Measurements from ENCODE around the gene LOC101059915.
"Not testable (repeated sequence)": the region's sequence is repeated elsewhere in the genome, so short reads cannot be mapped to it uniquely, and the experiment has no call there.

LOC101059915 gene

GRCh38 chrX:71644406-71644805 is 22.9 kb upstream of the LOC101059915 start:
- FAIRE-seq = not testable (repeated sequence)

DNA sequence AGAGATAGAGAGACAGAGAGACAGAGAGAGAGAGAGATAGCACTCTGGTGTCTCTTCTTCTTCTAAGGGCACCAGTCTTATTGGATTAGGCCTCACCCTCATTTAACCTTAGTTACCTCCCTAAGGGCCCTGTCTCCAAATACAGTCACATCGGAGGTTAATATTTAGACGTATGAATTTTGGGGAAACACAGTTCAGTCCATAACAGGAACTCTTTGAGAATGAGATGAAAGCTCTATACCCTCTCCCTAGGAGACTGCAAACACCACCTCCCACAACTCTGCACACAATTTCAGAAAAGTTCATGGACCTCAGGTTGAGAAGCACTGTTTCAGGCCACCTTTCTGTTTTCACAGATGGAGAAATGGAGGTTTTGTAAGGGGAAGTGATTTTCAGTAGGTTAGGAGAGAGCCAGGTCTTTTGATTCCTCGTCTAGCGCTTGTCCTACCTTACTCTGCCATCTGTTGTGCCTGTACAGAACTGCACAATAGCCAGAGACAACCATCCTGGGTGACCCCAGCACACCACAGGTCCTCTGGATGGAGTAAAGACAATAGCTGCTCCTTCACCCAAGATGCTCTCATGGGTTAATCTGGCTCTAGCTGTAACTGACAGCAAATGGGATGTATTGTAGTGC is 16.9 kb upstream of the LOC101059915 start:
- FAIRE-seq = no peak

- FAIRE-seq = peak; percentile 91
Measured at GRCh38 chrX:71652405-71652804, 14.9 kb upstream of the LOC101059915 start.

DNA sequence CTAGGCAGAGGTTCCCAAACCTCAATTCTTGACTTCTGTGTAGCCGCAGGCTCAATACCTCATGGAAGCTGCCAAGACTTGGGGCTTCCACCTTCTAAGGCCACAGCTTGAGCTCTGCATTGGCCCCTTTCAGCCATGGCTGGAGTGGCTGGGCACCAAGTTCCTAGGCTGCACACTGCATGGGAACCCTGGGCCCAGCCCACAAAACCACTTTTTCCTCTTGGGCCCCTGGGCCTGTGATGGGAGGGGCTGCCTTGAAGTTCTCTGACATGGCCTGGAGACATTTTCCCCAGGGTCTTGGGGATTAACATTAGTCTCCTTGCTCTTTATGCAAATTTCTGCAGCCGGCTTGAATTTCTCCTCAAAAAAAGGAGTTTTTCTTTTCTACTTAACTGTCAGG is 14.0 kb upstream of the LOC101059915 start:
- FAIRE-seq = no peak

DNA sequence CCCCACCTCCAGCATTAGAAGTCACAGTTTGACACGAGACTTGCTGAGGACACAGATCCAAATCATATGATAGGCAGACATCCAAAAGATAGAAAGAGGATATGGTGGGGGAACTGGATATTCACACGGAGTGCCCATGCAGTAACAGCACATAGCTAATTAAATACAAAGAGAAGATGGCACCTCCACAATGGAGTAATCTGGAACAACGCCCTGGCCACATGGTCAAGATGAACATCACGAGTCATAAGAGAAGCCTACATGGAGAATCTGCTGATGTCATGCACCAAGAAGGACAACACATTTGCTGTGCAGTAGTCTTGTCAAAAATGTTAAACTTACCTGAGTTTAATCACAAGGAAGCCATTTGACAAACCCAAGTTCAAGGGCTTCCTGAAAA is 10.1 kb upstream of the LOC101059915 start:
- FAIRE-seq = no peak

DNA sequence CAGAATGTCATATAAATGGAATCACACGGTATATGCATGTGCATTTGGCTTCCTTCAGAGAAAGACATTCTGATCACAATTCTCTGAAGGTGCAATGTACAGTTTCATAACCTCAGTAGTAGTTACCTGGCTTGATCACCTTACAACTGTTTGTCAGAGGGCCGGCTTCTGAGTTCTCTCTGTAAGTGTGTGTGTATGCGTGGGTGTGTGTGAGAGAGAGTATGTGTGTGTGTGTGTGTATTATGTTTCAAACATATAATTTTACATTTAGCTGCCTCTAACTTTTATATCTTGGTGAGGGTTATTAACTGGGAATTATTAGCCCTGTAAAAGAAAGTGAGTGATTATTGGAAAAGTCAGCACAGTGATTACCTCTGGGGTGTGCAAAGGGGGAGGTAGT is 8.0 kb upstream of the LOC101059915 start:
- no peak for FAIRE-seq

DNA sequence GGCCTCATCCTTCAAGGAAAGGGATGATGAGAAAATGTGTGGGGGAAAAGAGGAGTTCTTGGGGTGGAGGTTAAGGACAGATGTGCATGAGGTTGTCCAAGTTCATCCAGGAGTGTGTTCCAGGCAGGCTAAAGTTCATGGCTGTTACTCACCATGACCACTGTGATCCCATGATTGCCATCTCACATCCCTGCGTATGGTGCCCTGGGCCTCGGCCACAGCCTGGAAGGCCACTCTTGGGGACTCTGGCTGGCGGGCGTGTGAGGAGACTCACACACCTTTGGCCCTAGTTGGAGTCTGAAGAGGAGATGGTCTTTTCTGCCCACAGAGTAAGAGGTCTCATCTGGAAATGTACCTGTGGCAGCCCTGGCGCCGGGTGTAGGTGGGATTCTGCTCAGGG is 7.4 kb upstream of the LOC101059915 start:
- FAIRE-seq = no peak

DNA sequence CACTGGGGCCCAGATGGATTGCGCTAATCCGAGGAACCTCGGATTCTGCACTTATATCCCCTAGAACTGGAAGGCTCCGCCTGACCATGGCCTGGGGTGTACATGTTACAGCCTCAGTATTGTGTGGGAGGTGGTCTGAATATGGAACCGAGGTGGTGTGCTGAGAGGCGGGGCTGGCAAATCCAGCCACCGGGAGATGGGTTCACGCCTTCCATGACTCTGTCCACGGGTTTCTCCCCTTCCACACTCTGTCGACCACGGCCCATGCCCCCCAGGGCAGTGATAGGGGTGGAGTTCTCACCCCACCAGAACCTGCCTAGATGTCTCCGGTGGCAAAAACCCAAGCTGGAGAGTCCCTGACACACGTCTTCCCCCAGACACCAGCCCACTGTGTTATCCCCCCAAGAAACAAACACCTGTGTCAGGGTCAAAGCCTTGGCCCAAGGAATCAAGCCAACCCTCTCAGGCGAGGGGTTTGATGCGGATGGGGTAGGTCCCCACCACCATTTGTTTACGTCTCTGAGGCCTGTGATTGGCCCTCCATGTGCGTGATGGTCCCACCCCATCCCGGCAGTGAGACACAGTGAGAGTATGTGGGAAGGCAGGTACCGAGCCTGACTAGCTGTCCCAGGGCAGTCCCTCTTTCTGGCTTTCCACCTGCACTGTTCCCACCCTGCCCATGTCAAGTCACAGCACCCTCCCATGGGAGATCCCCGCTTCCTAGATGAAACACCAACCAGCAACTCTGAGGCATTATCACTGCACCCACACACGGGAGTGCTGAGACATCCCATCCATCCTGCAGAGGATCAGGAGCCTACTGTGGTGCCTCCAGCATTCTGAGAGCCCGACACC is 6.6 kb upstream of the LOC101059915 start:
- no peak for FAIRE-seq

DNA sequence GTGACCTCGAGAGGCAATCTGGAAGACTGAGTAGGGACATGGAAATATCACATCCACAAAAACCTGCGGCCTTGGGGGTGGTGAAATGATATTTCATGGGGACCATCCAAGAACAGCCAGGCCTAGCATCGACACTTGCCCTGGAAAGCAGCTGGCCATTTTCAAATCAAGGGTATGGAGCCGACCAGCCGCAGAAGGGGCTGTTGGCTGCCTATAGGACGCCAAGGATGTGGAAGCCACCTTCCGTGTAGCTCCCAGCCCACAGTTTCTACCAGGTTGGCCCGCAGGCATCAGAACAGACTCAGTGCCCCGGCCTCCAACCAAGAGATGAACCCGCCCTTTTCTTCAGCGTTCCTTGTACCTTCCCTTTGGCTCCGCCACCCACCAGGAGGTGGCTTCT is 5.4 kb upstream of the LOC101059915 start:
- no peak for FAIRE-seq

GRCh38 chrX:71662654-71663053 is 4.7 kb upstream of the LOC101059915 start:
- not testable (repeated sequence) for FAIRE-seq

DNA sequence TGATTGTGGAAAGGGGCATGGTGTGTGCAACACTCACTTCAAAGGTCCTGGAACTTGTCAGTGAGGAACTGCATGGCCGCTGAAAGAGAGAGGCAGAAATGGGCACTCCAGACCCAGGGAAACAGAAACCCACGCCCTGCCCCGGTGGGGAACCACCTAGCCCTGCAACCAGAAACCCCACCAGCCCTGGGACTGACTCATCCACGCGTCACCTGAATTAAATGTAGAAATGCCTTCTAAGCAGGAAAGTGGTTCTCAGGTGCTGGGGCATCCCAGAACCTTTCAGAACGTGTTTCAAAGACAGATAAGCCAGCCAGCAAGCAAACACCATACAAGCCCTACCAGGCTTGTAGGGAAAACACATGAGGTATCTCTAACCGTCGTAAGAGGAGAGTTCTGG is 4.1 kb upstream of the LOC101059915 start:
- not testable (repeated sequence) for FAIRE-seq

DNA sequence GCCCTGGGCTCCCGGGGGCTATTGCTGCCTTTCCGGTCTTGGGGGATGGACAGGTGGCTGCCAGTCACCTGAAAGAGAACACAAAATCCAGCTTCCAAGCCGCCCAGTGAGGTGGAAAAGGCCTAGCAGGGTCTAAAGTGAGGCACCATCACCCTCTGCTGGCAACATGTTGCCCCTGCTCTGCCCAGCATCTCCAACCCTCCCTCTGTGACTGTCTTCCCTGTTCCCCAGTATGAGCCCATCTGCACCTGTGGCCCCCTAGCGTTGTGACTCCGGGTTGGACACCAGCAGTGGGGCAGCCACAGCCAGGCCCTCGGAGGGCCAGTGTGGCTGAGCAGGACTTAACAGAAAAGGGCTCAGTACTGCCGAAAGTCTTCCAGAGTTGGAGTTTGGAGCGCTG is 3.1 kb upstream of the LOC101059915 start:
- FAIRE-seq = not testable (repeated sequence)

- no peak for FAIRE-seq
Measured at GRCh38 chrX:71664889-71665491, 2.4 kb upstream of the LOC101059915 start.

DNA sequence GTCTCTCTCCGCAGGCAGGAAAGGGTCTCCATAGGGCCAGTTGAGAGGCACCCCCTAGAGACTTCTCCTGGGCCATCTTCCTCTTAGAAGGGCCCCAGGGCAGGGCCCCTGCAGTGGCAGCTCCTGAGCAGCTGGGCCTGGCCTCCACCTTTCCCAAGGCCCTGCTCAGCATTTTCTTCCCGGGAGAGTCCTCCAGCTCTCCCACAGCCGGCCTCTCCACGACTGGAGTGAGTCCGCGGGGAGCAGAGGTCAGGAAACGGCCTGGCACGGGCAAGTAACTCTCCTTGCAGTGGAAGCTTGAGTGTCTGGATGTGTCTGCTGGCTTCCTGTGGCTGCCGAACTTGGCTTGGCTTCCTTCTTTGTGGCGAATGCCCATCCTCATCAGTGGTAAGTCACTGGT is 1.6 kb upstream of the LOC101059915 start:
- no peak for FAIRE-seq

DNA sequence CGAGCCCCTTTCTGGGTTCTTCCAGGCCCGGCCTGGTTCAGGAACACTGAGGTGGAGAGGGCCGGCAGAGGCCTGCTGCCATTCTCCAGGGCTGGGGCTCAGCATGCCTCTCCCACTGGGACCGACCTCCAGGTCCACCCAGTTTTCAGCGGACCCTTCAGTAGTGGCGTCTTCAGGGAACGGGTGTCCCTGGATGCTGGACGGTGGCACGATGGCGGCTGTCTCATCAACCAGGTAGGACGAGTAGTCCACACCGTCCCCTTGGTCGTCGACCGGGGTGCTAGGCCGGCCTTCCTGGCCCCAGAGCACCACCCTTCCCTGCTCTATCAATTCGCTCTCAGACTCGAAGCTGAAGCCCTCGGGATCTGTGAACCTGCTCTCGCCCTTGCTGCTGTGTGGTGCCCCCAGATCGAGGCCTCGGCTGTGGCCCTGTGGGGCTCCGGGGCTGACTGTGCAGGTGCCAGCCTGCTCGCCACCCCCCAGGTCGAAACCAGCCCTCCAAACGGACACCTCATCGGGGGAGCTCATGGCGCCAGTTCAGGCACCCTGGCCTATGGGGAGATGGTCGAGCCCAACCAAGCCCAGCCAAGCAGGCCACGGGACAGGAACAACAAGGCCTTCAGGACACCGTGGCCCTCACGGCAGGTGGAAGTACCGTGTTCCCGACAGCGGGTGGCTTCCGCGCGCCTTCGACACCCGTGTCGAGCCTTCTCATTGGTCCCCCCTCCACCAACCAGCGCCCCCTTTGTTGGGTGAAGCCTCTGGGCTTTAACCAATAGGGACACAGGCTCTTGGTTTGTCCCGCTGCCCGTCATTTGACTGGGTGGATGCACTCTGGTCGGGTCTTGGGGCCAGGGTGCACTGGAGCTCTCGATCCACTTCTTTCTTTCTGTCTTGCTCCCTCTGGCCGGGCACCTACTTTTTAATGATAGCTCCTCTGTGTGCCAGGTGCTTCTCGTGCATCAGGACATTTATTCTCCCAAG is 814 bp upstream of the LOC101059915 start:
- FAIRE-seq = no peak

DNA sequence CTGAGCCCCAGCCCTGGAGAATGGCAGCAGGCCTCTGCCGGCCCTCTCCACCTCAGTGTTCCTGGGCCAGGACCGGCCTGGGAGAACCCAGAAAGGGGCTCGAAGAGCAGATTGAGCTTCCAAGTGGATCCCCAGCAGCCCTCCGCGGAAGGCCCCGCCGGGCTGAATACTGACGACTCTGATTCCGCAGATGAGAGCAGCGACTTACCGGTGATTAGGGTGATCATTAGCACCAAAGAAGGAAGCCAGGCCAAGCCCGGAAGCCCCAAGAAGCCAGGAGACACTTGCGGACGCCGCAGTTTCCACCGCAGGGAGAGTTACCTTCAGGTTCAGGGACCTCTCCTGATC is 876 bp downstream of the LOC101059915 start:
- no peak for FAIRE-seq

GRCh38 chrX:71669492-71669891 is 2.1 kb downstream of the LOC101059915 start:
- no peak for FAIRE-seq

GRCh38 chrX:71669947-71670346 is 2.6 kb downstream of the LOC101059915 start:
- FAIRE-seq = not testable (repeated sequence)

DNA sequence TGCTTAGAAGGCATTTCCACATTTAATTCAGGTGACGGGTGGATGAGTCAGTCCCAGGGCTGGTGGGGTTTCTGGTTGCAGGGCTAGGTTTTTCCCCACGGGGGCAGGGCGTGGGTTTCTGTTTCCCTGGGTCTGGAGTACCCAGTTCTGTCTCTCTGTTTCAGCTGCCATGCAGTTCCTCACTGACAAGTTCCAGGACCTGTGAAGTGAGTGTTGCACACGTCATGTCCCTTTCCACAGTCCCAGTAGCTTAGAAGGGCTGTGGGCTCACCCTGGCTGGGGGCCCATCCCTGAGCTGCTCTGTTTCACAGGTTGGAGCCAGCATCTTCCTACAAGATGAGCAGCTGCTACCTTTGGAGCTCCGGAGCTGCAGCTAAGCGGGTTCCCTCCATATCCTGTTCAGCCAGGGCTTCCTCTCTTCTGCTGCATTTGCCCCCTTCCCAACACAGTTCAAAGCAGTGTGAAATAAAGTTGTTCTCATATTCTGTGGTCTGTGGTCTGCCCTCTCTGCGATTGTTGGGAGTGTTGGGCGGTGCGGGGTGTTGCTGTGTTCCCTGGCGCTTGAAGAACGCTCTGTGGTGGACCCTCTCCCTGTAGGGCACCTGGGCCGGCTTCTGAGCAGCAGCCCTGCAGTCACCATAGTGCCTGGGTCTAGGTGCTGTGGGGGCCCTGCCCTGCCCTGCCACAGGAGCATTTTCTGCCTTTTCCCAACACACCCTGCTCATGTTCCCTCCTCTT is 3.9 kb downstream of the LOC101059915 start:
- no peak for FAIRE-seq

DNA sequence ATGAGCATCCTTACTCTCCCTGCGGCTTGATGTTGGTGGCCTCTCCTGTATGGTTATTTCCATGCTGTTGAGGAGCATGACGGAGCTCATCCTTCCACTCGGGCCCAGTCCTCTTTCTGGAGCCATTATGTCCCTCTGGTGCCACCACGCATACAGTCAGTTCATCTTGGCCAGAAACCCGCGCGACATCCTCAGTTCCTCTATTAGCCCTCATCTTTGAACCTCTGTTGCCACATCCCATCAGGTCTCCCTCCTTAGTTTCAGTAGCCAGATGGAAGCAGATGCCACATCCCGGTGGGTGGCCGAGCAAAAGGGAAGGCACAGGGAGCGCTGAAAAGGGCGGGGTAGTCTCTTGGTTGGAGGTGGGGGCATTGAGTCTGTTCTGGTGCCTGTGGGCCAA is 4.6 kb downstream of the LOC101059915 start:
- no peak for FAIRE-seq

- FAIRE-seq = not testable (repeated sequence)
Measured at GRCh38 chrX:71675636-71676035, 8.3 kb downstream of the LOC101059915 start.

Measured in A204.1 (cell line).